Omental fat pad (tissue), 4 donors: ENCODE measurements around the gene EXD3. TPM values are rescaled to one million over a fixed set of nuclear protein-coding genes. Genes with fewer than 3 reads are reported as not detected.
"Not testable (repeated sequence)": the region's sequence is repeated elsewhere in the genome, so short reads cannot be mapped to it uniquely, and the experiment has no call there.

Source experiments
- ATAC-seq: fragments of 150-250 bp; one replicate; pipeline ENCODE4 v1.9.1; 2016; ENCODE audit warnings: mild to moderate bottlenecking, moderate library complexity; ENCODE audit not compliant: low FRiP score
- DNase-seq: peaks from one replicate; pipeline ENCODE4 v3.0.0-alpha.2; 2019; ENCODE audit warnings: low spot score
- total RNA-seq, 4 donors: library from RNA; depleted of rRNA; stranded (reverse); fragments of >200 nt; gene quantifications; one replicate each; pipeline ENCODE4 v1.1.0, GENCODE V29; 2016
- TF ChIP-seq, protein P1 (sequence below), 3 donors: fragments of 450-650 bp; IDR thresholded peaks; one replicate each; pipeline ENCODE4 v1.5.1; 2016 to 2017; ENCODE audit warnings: antibody characterized with exemption in 3 of 3, mild to moderate bottlenecking in 3 of 3, moderate library complexity in 2 of 3

The EXD3 gene
- total RNA-seq, 4 donors from 2014 or later = 8.3 to 18.3 (median 10.5) TPM

DNA sequence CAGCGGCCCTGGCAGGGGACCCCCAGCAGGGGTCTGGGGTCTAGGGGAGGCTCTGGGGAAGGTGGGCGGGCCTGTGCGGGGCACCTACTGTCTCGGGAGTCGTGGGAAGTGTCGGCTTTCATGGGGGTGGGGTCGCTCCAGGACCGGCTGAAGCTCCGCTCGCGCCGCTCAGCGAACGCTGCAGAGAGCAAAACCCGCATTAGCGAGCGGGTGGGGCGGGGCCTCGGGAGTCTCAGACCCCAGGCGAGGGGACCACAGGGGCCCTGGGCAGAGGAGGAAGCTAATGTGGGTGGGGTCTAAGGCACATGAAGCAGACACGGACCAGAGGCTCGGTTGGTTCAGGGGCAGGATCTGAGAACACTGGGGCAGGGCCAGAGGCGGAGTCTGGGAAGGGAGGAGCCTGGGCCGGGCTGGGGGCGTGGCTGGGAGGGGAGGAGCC is 30.7 kb upstream of the EXD3 start:
- TF ChIP-seq, protein P1, sequence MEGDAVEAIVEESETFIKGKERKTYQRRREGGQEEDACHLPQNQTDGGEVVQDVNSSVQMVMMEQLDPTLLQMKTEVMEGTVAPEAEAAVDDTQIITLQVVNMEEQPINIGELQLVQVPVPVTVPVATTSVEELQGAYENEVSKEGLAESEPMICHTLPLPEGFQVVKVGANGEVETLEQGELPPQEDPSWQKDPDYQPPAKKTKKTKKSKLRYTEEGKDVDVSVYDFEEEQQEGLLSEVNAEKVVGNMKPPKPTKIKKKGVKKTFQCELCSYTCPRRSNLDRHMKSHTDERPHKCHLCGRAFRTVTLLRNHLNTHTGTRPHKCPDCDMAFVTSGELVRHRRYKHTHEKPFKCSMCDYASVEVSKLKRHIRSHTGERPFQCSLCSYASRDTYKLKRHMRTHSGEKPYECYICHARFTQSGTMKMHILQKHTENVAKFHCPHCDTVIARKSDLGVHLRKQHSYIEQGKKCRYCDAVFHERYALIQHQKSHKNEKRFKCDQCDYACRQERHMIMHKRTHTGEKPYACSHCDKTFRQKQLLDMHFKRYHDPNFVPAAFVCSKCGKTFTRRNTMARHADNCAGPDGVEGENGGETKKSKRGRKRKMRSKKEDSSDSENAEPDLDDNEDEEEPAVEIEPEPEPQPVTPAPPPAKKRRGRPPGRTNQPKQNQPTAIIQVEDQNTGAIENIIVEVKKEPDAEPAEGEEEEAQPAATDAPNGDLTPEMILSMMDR (IDR thresholded peaks at IDR 0.05) = no peak
- ATAC-seq (peak; percentile 63), DNase-seq (no peak)

DNA sequence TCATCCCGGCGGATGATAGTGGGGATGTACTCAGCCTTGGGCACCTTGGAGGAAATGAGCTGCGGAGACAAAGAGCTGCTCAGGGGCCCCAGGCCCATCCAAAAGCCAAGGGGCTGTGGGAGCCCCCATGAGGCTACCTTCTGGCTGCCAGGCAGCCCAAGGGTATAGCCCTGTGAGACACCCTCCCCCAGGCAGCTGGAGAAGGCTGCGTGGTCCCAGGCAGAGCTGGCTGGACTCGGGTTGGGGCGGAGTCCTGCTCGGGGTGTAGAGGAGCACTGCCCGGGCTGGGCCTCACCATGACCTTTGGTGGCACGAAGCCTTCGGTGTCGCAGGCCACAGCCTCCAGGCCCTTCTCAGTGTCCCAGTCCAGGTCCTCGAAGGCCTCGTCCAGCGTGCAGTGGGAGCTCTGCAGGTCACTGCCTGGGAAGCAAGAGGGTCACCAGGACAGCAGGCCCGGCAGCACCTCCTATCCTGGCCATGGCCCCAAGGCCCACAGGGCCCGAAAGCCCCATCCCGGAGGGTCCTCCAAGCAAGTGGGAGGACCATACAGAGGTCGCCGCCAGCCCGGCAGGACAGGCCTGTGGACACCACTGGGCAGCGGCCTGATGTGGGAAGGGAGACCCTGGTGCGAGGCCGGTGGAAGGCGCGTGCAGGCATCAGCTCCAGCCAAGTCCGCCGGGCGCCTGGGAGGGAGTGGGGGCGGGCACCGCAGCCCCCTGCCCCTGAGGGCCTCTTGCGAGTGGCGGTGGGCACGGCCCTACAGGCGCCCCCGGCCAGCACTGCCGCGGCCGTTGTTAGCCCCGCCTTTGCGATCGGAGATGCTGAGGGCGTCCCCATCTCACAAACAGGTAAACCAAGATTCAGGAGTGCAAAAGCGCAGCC is 30.0 kb upstream of the EXD3 start:
- ATAC-seq (no peak), DNase-seq (no peak)

DNA sequence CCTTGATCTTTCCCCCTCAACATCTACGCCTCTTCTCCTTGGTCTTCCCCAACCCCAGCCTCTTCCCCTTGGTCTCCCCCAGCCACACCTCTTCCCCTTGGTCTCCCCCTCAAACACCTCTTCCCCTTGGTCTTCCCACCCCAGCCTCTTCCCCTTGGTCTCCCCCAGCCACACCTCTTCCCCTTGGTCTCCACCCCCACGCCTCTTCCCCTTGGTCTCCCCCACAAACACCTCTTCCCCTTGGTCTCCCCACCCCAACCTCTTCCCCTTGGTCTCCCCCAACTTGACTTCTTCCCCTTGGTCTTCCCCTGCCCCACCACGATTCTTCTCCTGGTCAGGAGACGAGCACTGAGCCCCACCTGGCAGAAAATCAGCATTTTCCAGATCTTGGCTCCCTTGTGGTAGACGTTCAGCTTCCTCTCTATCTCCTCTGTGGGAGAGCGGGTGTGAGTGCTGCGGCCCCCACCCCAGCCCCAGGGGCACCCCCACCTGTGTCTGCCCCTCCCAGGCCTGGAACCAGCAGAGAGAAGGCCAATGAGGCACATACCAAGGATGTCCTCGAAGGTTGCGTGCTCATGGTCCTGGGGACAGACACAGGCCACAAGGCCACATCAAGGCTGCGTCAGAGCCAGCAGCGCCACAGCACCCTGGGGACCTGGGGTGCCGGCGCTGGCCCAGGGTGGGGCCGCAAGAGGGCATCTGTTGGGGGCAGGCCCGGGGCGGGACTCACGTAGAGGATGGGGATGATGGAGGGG is 29.2 kb upstream of the EXD3 start:
- TF ChIP-seq, protein P1 (IDR thresholded peaks at IDR 0.05) = no peak
- ATAC-seq = no peak
- DNase-seq = no peak

More for the DNA sequence above, 30.0 kb upstream of the EXD3 start:
- TF ChIP-seq, protein P1 (IDR thresholded peaks at IDR 0.05) = no peak

DNA sequence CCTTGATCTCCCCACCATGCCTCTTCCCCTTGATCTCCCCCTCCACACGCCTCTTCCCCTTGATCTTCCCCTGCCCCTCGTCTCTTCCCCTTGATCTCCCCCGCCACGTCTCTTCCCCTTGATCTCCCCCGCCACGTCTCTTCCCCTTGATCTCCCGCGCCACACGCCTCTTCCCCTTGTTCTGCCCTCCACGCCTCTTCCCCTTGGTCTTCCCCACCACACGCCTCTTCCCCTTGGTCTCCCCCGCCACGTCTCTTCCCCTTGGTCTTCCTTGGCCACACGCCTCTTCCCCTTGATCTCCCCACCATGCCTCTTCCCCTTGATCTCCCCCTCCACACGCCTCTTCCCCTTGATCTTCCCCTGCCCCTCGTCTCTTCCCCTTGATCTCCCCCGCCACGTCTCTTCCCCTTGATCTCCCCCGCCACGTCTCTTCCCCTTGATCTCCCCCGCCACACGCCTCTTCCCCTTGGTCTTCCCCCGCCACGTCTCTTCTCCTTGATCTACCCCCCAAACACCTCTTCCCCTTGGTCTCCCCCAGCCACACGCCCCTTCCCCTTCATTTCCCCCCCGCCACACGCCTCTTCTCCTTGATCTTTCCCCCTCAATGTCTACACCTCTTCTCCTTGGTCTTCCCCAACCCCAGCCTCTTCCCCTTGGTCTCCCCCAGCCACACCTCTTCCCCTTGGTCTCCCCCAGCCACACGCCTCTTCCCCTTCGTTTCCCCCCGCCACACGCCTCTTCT is 28.5 kb upstream of the EXD3 start:
- ATAC-seq, DNase-seq: not testable (repeated sequence)

DNA sequence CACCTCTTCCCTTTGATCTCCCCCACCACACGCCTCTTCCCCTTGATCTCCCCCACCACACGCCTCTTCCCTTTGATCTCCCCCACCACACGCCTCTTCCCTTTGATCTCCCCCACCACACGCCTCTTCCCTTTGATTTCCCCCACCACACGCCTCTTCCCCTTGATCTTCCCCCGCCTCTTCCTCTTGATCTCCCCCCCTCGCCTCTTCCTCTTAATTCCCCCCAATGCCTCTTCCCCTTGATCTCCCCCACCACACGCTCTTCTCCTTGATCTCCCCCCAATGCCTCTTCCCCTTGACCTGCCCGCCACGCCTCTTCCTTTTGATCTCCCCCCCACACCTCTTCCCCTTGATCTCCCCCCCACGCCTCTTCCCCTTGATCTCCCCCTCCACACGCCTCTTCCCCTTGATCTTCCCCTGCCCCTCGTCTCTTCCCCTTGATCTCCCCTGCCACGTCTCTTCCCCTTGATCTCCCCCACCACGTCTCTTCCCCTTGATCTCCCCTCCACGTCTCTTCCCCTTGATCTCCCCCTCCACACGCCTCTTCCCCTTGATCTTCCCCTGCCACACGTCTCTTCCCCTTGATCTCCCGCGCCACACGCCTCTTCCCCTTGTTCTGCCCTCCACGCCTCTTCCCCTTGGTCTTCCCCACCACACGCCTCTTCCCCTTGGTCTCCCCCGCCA is 27.7 kb upstream of the EXD3 start:
- DNase-seq, ATAC-seq: not testable (repeated sequence)

DNA sequence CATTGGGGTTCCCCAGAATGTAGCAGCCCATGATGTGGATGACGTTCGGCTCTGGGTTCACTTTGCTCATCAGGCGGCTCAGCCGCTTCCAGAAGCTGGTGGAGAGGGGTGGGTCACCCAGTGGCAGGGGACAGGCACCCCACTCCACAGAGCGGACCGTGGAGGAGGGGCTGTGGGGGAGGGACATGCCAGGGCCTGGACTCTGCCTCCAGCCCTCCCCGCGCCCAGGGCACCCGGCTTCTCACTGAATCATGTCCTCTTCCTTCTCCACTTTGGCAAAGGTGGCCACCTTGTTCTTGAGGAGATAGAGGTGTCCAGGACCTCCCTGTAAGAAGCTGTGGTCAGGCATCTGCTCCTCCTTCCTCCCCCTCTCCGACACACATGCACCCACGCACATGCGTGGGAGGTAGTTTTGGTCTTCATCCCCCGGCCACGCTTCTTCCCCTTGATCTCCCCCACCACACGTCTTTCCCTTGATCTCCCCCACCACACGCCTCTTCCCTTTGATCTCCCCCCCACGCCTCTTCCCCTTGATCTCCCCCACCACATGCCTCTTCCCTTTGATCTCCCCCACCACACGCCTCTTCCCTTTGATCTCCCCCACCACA is 27.1 kb upstream of the EXD3 start:
- TF ChIP-seq, protein P1 (IDR thresholded peaks at IDR 0.05) = no peak
- ATAC-seq = no peak
- no peak for DNase-seq

DNA sequence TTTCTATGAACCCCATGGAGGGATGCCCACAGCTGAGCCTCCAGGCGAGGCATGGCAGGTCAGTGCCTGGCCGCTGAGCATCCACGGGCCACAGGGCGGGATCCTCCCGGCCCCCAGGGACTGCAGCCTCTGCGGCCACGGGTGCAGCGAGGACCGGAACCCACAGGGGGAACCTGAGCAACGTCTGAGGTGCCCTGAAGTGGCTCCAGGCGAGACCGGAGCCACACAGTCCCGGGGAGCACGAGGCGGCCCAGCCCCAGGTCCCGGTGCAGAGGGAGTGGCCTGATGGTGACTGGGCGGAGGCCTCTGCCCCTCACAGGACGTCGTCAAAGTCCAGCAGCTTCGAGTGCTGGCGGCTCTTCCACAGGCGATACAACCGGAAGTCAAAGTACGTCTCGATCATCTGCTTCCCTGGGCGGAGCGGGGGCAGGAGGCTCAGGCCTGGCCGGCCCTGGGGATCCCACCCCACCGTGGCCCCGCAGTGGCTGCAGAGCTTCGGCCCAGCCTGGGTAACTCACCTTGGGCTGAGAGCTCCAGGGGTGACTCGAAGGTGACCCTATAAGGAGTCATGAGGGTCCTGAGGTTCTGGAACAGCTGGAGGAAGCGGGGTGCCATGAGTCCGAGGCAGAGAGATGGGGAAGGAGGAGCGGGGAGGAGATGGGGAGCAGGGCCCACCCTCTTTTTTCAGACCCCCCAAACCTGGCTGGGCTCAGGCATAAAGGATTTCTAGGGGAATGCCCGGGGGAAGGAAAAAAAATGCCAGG is 26.3 kb upstream of the EXD3 start:
- TF ChIP-seq, protein P1 (IDR thresholded peaks at IDR 0.05) = no peak

More for the DNA sequence above, 26.3 kb upstream of the EXD3 start:
- ATAC-seq (no peak), DNase-seq (no peak)
